ENCODE measurements around the gene ASB18. TPM values are rescaled to one million over a fixed set of nuclear protein-coding genes. Genes with fewer than 3 reads are reported as not detected.

Gene ASB18
- polyA plus RNA-seq, 1 donor (not counting 4 experiments of a cell fraction or from before 2014, with no cell fraction given): not detected

DNA sequence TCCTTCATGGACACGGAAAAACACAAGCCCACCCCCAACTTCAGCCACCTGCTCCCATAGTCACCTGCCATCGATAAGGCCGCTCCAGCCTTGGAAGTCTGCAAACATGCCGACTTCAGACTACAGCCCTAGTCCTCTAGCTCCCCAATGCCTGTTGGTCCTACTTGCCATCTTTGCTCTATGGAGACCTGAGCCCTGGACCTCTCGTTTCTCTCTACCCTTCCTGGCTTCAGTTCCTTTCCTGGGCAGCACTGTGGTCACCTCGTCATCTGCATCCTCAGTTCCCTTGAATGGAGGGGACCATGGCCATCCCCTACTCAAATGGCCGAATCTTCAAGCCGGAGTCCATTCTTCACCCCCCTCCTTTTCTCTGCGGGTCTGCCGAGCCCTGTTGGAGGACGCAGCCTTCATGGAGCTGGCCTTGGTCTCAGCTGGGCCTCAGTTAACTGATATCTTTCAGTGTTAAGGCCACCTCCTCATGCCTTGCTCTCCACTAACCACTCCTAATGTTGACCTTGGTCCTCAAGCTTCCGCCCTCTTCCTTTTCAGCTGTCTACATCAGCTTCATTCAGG, 48.4 kb downstream of the ASB18 start:
- FAIRE-seq: no peak
- Histone ChIP-seq H2AFZ (ENCODE audit: control insufficient read depth, low read length) (no peak overlapping the region), H3K9me1 (ENCODE audit: control insufficient read depth, extremely low read depth, insufficient read depth, low read length) (no peaks in the 10 kb centered on the region), H3K4me3 (ENCODE audit: control insufficient read depth in 2 of 3, extremely low read depth in 1 of 3, insufficient read depth in 2 of 3, low read depth in 1 of 3, low read length in 3 of 3) (no peak overlapping the region), H4K20me1 (ENCODE audit: control insufficient read depth, extremely low read depth, insufficient read depth, low read length) (no peaks in the 10 kb centered on the region), H3K36me3 (ENCODE audit: control insufficient read depth in 2 of 2, extremely low read depth in 1 of 2, insufficient read depth in 2 of 2, low read length in 2 of 2) (no peaks in the 10 kb centered on the region), H3K79me2 (ENCODE audit: control insufficient read depth, insufficient read depth, low read length) (no peaks in the 10 kb centered on the region), H3K9ac (ENCODE audit: control insufficient read depth, extremely low read depth, insufficient read depth, low read length) (no peak overlapping the region), H3K27ac (ENCODE audit: control insufficient read depth, insufficient read depth, low read length) (no peak overlapping the region), H3K4me1 (ENCODE audit: control insufficient read depth, extremely low read depth, insufficient read depth, low read length) (peaks cover 10% of the 10 kb centered on the region), H3K4me2 (ENCODE audit: control insufficient read depth, extremely low read depth, insufficient read depth, low read depth, low read length) (no peak overlapping the region), H3K9me3 (ENCODE audit: control insufficient read depth, low read depth, low read length) (no peaks in the 10 kb centered on the region), H3K27me3 (ENCODE audit: control insufficient read depth, extremely low read depth, insufficient read depth, low read length) (peaks cover 8% of the 10 kb centered on the region)
- dilution Hi-C loops (cut with MboI; ENCODE audit: extremely low pct_ligation_motif_present, low sequenced_read_pairs): no loop called here
- TF ChIP-seq, protein P1, sequence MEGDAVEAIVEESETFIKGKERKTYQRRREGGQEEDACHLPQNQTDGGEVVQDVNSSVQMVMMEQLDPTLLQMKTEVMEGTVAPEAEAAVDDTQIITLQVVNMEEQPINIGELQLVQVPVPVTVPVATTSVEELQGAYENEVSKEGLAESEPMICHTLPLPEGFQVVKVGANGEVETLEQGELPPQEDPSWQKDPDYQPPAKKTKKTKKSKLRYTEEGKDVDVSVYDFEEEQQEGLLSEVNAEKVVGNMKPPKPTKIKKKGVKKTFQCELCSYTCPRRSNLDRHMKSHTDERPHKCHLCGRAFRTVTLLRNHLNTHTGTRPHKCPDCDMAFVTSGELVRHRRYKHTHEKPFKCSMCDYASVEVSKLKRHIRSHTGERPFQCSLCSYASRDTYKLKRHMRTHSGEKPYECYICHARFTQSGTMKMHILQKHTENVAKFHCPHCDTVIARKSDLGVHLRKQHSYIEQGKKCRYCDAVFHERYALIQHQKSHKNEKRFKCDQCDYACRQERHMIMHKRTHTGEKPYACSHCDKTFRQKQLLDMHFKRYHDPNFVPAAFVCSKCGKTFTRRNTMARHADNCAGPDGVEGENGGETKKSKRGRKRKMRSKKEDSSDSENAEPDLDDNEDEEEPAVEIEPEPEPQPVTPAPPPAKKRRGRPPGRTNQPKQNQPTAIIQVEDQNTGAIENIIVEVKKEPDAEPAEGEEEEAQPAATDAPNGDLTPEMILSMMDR (optimal IDR thresholded peaks at IDR 0.05 in 1 of 3, IDR thresholded peaks at IDR 0.05 in 1 of 3, conservative IDR thresholded peaks at IDR 0.05 in 1 of 3; ENCODE audit: extremely low read depth in 1 of 3, insufficient read depth in 2 of 3, low read length in 3 of 3): no peak
- no peak for TF ChIP-seq EZH2 (IDR thresholded peaks at IDR 0.05; ENCODE audit: low read length)
- no peak for DNase-seq (ENCODE audit: low read depth, low spot score)

- no peak overlapping the region for H3K27ac ChIP-seq (ENCODE audit: control insufficient read depth, insufficient read depth, low read length)
- FAIRE-seq (no peak), DNase-seq (ENCODE audit: low read depth, low spot score) (peak; percentile 32)
- no peak overlapping the region for H3K9ac ChIP-seq (ENCODE audit: control insufficient read depth, extremely low read depth, insufficient read depth, low read length)
- H3K79me2 ChIP-seq (ENCODE audit: control insufficient read depth, insufficient read depth, low read length): no peaks in the 10 kb centered on the region
- H3K4me1 ChIP-seq (ENCODE audit: control insufficient read depth, extremely low read depth, insufficient read depth, low read length): peaks cover 10% of the 10 kb centered on the region
- peaks cover 8% of the 10 kb centered on the region for H3K27me3 ChIP-seq (ENCODE audit: control insufficient read depth, extremely low read depth, insufficient read depth, low read length)
- H4K20me1 ChIP-seq (ENCODE audit: control insufficient read depth, extremely low read depth, insufficient read depth, low read length): no peaks in the 10 kb centered on the region
- peak overlapping the region; percentile 37 for H3K4me2 ChIP-seq (ENCODE audit: control insufficient read depth, extremely low read depth, insufficient read depth, low read depth, low read length)
- no peak overlapping the region for H3K4me3 ChIP-seq (ENCODE audit: control insufficient read depth in 2 of 3, extremely low read depth in 1 of 3, insufficient read depth in 2 of 3, low read depth in 1 of 3, low read length in 3 of 3)
- H3K9me3 ChIP-seq (ENCODE audit: control insufficient read depth, low read depth, low read length): no peaks in the 10 kb centered on the region
- TF ChIP-seq EZH2 (IDR thresholded peaks at IDR 0.05; ENCODE audit: low read length): no peak
- TF ChIP-seq, protein P1 (optimal IDR thresholded peaks at IDR 0.05 in 1 of 3, IDR thresholded peaks at IDR 0.05 in 1 of 3, conservative IDR thresholded peaks at IDR 0.05 in 1 of 3; ENCODE audit: extremely low read depth in 1 of 3, insufficient read depth in 2 of 3, low read length in 3 of 3): no peak
- no peak overlapping the region for H2AFZ ChIP-seq (ENCODE audit: control insufficient read depth, low read length)
- no peaks in the 10 kb centered on the region for H3K9me1 ChIP-seq (ENCODE audit: control insufficient read depth, extremely low read depth, insufficient read depth, low read length)
- no peaks in the 10 kb centered on the region for H3K36me3 ChIP-seq (ENCODE audit: control insufficient read depth in 2 of 2, extremely low read depth in 1 of 2, insufficient read depth in 2 of 2, low read length in 2 of 2)
- dilution Hi-C loops (cut with MboI; ENCODE audit: extremely low pct_ligation_motif_present, low sequenced_read_pairs): no loop called here
Measured at GRCh38 chr2:236215196-236215595, 49.0 kb downstream of the ASB18 start.

All from keratinocyte (primary cell).